ENCODE measurements around the gene KCTD5. TPM values are rescaled to one million over a fixed set of nuclear protein-coding genes. Genes with fewer than 3 reads are reported as not detected.

Gene KCTD5
- total RNA-seq, 3 donors from 2014 or later: 8.6 to 19.6 (median 18.4) TPM

DNA sequence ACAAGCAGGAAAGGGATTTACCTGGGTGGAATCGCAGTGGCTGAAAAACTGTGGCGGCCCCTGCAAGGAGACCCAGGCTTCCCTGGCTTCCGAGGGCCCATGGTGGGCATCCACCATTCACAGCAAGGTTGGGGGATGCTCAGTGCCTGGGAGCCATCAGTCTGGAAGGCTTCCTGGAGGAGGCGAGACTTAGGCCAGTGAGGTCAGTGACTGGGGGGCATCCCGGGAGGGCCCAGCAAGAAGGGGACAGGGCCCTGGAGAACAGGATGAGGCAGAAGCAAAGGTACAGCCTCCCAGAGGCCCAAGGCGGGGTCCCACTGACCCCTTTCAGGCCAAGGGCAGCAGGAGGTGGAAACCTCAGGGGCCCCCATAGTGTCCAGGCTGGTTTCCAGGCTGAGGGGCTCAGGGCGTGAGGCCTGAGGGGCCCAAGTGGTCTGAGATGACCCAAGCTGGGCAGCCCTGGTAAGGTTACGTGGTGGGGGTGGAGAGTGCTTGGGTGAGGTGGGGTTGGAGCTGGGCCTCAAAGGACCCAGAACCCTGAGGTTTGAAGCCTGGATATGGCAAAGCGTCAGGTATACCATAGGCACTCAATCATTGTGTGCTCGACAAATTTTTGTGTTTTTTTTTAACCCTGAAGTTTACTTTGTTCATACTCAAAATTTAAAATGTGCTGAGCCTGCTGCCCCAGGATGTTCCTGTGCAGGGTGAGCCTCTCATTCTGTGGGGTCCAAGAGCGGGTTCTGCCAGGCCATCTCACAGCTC, 54.3 kb downstream of the KCTD5 start:
- H3K27ac ChIP-seq: no peak overlapping the region
- intact Hi-C loops (cut with DNase I; ENCODE audit: low total_unique reads): no loop called here
- no peaks in the 10 kb centered on the region for H3K27me3 ChIP-seq
- H3K36me3 ChIP-seq: no peaks in the 10 kb centered on the region
- H3K9me3 ChIP-seq: no peaks in the 10 kb centered on the region
- DNase-seq (ENCODE audit: low spot score in 2 of 2): no peak
- no peak overlapping the region for H3K4me3 ChIP-seq
- H3K4me1 ChIP-seq: no peaks in the 10 kb centered on the region
- TF ChIP-seq POLR2A (IDR thresholded peaks at IDR 0.05) (no peak), POLR2AphosphoS5 (IDR thresholded peaks at IDR 0.05) (no peak)
- TF ChIP-seq, protein P1, sequence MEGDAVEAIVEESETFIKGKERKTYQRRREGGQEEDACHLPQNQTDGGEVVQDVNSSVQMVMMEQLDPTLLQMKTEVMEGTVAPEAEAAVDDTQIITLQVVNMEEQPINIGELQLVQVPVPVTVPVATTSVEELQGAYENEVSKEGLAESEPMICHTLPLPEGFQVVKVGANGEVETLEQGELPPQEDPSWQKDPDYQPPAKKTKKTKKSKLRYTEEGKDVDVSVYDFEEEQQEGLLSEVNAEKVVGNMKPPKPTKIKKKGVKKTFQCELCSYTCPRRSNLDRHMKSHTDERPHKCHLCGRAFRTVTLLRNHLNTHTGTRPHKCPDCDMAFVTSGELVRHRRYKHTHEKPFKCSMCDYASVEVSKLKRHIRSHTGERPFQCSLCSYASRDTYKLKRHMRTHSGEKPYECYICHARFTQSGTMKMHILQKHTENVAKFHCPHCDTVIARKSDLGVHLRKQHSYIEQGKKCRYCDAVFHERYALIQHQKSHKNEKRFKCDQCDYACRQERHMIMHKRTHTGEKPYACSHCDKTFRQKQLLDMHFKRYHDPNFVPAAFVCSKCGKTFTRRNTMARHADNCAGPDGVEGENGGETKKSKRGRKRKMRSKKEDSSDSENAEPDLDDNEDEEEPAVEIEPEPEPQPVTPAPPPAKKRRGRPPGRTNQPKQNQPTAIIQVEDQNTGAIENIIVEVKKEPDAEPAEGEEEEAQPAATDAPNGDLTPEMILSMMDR (IDR thresholded peaks at IDR 0.05): no peak

- Histone ChIP-seq H3K27ac (no peak overlapping the region), H3K27me3 (no peaks in the 10 kb centered on the region), H3K4me3 (no peak overlapping the region), H3K9me3 (no peaks in the 10 kb centered on the region), H3K4me1 (no peaks in the 10 kb centered on the region), H3K36me3 (no peaks in the 10 kb centered on the region)
- no peak for TF ChIP-seq POLR2A (IDR thresholded peaks at IDR 0.05)
- no peak for TF ChIP-seq POLR2AphosphoS5 (IDR thresholded peaks at IDR 0.05)
- TF ChIP-seq, protein P1 (IDR thresholded peaks at IDR 0.05): no peak
- intact Hi-C loops (cut with DNase I; ENCODE audit: low total_unique reads): no loop called here
- no peak for DNase-seq (ENCODE audit: low spot score in 2 of 2)
These were observed 54.9 kb downstream of the KCTD5 start for GRCh38 chr16:2737238-2737605.

DNA sequence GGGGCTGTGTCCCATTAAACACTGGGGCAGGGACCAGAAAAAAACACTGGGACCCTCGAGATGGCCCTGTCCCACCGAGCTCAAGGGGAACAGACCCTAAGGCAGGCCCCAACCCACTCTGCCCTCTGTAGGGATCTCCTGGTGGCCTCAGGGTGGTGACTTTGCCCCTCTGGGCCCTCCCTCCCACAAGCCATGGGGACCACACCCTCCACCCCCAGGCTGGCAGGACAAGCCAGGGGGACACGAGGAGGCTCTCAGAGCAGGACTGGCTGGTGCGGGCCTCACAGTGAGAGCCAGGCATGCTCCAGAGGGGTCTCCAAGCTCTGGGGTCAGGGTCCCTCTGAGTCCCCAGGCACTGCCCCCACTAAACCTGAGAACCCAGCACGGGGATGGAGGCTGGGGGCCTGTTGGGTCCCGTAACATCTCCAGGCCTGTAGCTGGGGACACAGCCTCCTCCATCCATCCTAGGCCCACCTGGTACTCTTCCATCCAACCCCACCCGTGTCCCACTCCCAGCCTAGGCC, 55.6 kb downstream of the KCTD5 start:
- Histone ChIP-seq H3K27ac (no peak overlapping the region), H3K9me3 (no peaks in the 10 kb centered on the region), H3K27me3 (no peaks in the 10 kb centered on the region), H3K4me3 (no peak overlapping the region), H3K36me3 (no peaks in the 10 kb centered on the region), H3K4me1 (no peaks in the 10 kb centered on the region)
- TF ChIP-seq, protein P1 (IDR thresholded peaks at IDR 0.05): no peak
- TF ChIP-seq POLR2AphosphoS5 (IDR thresholded peaks at IDR 0.05): no peak
- TF ChIP-seq POLR2A (IDR thresholded peaks at IDR 0.05): no peak
- intact Hi-C loops (cut with DNase I; ENCODE audit: low total_unique reads): no loop called here
- DNase-seq (ENCODE audit: low spot score in 2 of 2): no peak

- DNase-seq (ENCODE audit: low spot score in 2 of 2): no peak
- no peaks in the 10 kb centered on the region for H3K36me3 ChIP-seq
- no peaks in the 10 kb centered on the region for H3K4me1 ChIP-seq
- intact Hi-C loops (cut with DNase I; ENCODE audit: low total_unique reads): no loop called here
- no peak for TF ChIP-seq POLR2AphosphoS5 (IDR thresholded peaks at IDR 0.05)
- TF ChIP-seq POLR2A (IDR thresholded peaks at IDR 0.05): no peak
- TF ChIP-seq, protein P1 (IDR thresholded peaks at IDR 0.05): no peak
- no peaks in the 10 kb centered on the region for H3K9me3 ChIP-seq
- no peaks in the 10 kb centered on the region for H3K27me3 ChIP-seq
- H3K27ac ChIP-seq: no peak overlapping the region
- H3K4me3 ChIP-seq: no peak overlapping the region
These were observed 56.3 kb downstream of the KCTD5 start for GRCh38 chr16:2738615-2739014.

GRCh38 chr16:2739625-2740430, 57.5 kb downstream of the KCTD5 start:
- H3K27me3 ChIP-seq: no peaks in the 10 kb centered on the region
- no peak overlapping the region for H3K4me3 ChIP-seq
- H3K9me3 ChIP-seq: no peaks in the 10 kb centered on the region
- TF ChIP-seq POLR2A (IDR thresholded peaks at IDR 0.05) (no peak), POLR2AphosphoS5 (IDR thresholded peaks at IDR 0.05) (no peak)
- TF ChIP-seq, protein P1 (IDR thresholded peaks at IDR 0.05): no peak
- intact Hi-C loops (cut with DNase I; ENCODE audit: low total_unique reads): no loop called here
- no peak overlapping the region for H3K27ac ChIP-seq
- H3K4me1 ChIP-seq: no peaks in the 10 kb centered on the region
- DNase-seq (ENCODE audit: low spot score in 2 of 2): no peak
- H3K36me3 ChIP-seq: no peaks in the 10 kb centered on the region
